K562 (cell line): Measurements from ENCODE around the gene RETREG1. TPM values are rescaled to one million over a fixed set of nuclear protein-coding genes. Genes with fewer than 3 reads are reported as not detected.

Source experiments
- ATAC-seq: fragments of 200-7000 bp; cut with Tn5 transposase; 3 replicates; pipeline ENCODE4 v1.9.1; 2020; ENCODE audit warnings: moderate library complexity
- BruUV-seq: library from RNA; stranded (reverse); fragments of 400-500 nt; replicated peaks from 2 replicates; lab custom pipeline; 2021; lab: Mats Ljungman, UMichigan
- CTCF ChIA-PET: fragments of 300-600 bp; formaldehyde crosslinking; extraction: SDS; loops from one replicate; lab custom pipeline; 2021; ENCODE audit warnings: low intra/inter-chr PET ratio; lab: Yijun Ruan, JAX
- POLR2A ChIA-PET: fragments of 300-600, 350-650 bp; sonication (Branson Sonifier 250); formaldehyde crosslinking; extraction: SDS; loops from one replicate; lab custom pipeline; 2021; ENCODE audit warnings: antibody characterized with exemption, inconsistent platforms; lab: Yijun Ruan, JAX
- DNase-seq, 4 experiments: peaks; one replicate each; pipeline versions ENCODE4 v3.0.0 to v3.0.0-alpha.2; 2011 to 2018; ENCODE audit warnings: low spot score in 3 of 4, mixed read lengths in 3 of 4; ENCODE audit errors: extremely low read depth in 1 of 4
- FAIRE-seq: peaks from 2 replicates; lab custom pipeline; 2011; peaks lifted over from hg19 to GRCh38; lab: Jason Lieb, UNC
- H2AFZ ChIP-seq: 2 replicates; pipeline ENCODE4 v1.6.0; 2011; ENCODE audit warnings: low read depth, low read length, control low read depth, inconsistent platforms
- H3K27ac ChIP-seq: fragments of 200-600 bp; 3 replicates; pipeline ENCODE4 v1.8.0; 2011; ENCODE audit warnings: low read depth, mild to moderate bottlenecking, control low read depth, inconsistent platforms, low read length, moderate library complexity, mixed read lengths; ENCODE audit errors: extremely low read depth
- H3K27me3 ChIP-seq, 2 experiments: fragments of 300-600 bp in 1 of 2; 2 replicates in 1 of 2; 3 replicates in 1 of 2; pipeline versions ENCODE4 v1.6.0 to v1.8.0; 2011; ENCODE audit warnings: inconsistent platforms in 2 of 2, low read length in 2 of 2, mild to moderate bottlenecking in 1 of 2, mixed read lengths in 1 of 2, moderate library complexity in 1 of 2; ENCODE audit not compliant: control insufficient read depth in 2 of 2, insufficient read depth in 2 of 2
- H3K36me3 ChIP-seq: fragments of 300-600 bp; 3 replicates; pipeline ENCODE4 v1.8.0; 2011; ENCODE audit warnings: mild to moderate bottlenecking, low read length, inconsistent platforms; ENCODE audit not compliant: control insufficient read depth, insufficient read depth
- H3K4me1 ChIP-seq, 2 experiments: fragments of 200-600 bp in 1 of 2; replicated peaks in 1 of 2; 2 replicates in 1 of 2; 3 replicates in 1 of 2; pipeline versions ENCODE4 v1.5.1 to v1.8.0; 2011; ENCODE audit warnings: inconsistent platforms in 2 of 2, low read length in 2 of 2, mild to moderate bottlenecking in 1 of 2, mixed read lengths in 1 of 2, moderate library complexity in 1 of 2; ENCODE audit not compliant: control insufficient read depth in 2 of 2, insufficient read depth in 2 of 2
- H3K4me2 ChIP-seq: 2 replicates; pipeline ENCODE4 v1.6.1; 2011; ENCODE audit warnings: low read length, control low read depth, inconsistent platforms, mixed read lengths; ENCODE audit not compliant: insufficient read depth
- H3K4me3 ChIP-seq: fragments of 200-600 bp; sonication (generic), shearing (Covaris generic); 2 replicates; pipeline ENCODE4 v1.5.1; 2016; ENCODE audit warnings: control low read depth, inconsistent platforms
- H3K79me2 ChIP-seq: fragments of 200-600 bp; 3 replicates; pipeline ENCODE4 v1.8.0; 2011; ENCODE audit warnings: low read length, inconsistent platforms; ENCODE audit not compliant: control insufficient read depth, insufficient read depth
- H3K9ac ChIP-seq, 2 experiments: 2 replicates each; pipeline versions ENCODE4 v1.6.0 to v1.6.1; 2011; ENCODE audit warnings: low read depth in 2 of 2, low read length in 2 of 2, control low read depth in 1 of 2, inconsistent platforms in 1 of 2, mild to moderate bottlenecking in 1 of 2, mixed read lengths in 1 of 2; ENCODE audit not compliant: insufficient read depth in 1 of 2
- H3K9me1 ChIP-seq: one replicate; pipeline ENCODE4 v1.6.0; 2011; ENCODE audit warnings: inconsistent platforms, mild to moderate bottlenecking, low read length, moderate library complexity; ENCODE audit not compliant: control insufficient read depth, insufficient read depth
- H3K9me3 ChIP-seq: replicated peaks from 2 replicates; pipeline ENCODE4 v1.5.1; 2011; ENCODE audit warnings: low read depth, low read length, inconsistent platforms; ENCODE audit not compliant: control insufficient read depth, insufficient read depth
- H4K20me1 ChIP-seq: replicated peaks from 2 replicates; pipeline ENCODE4 v1.6.1; 2011; ENCODE audit warnings: low read length, inconsistent platforms, mixed read lengths; ENCODE audit not compliant: control insufficient read depth, insufficient read depth
- CREB1 ChIP-seq, 2 experiments: sonication (generic) in 1 of 2; formaldehyde crosslinking in 1 of 2; IDR thresholded peaks; 2 replicates each; pipeline versions ENCODE4 v1.6.1 to v1.8.0; 2012 to 2022; ENCODE audit warnings: inconsistent platforms in 1 of 2, mild to moderate bottlenecking in 1 of 2, missing genetic modification reagents in 1 of 2, moderate library complexity in 1 of 2
- SMARCB1 ChIP-seq: IDR thresholded peaks from 2 replicates; pipeline ENCODE4 v1.6.1; 2011; ENCODE audit warnings: improper control_type of control experiment, low read depth; ENCODE audit not compliant: insufficient read length
- U2AF1 ChIP-seq: fragments of 200-400 bp; formaldehyde crosslinking; optimal IDR thresholded peaks from 2 replicates; pipeline ENCODE3; 2017; ENCODE audit warnings: mild to moderate bottlenecking, low read depth, low read length, moderate library complexity
- ZNF318 ChIP-seq, 2 experiments: fragments of 450-650 bp; IDR thresholded peaks; 2 replicates each; pipeline ENCODE4 v1.6.1; 2016; ENCODE audit warnings: mild to moderate bottlenecking in 2 of 2, borderline replicate concordance in 1 of 2, low read depth in 1 of 2, moderate library complexity in 1 of 2
- ZNF740 ChIP-seq, 3 experiments: fragments of 200-800 bp in 1 of 3; sonication (Bioruptor generic) in 1 of 3; sonication (generic) in 1 of 3; formaldehyde crosslinking in 1 of 3; IDR thresholded peaks; 2 replicates each; pipeline versions ENCODE4 v1.6.1 to v1.8.0; 2016 to 2022; ENCODE audit warnings: mild to moderate bottlenecking in 2 of 3, missing compliant biosample characterization in 2 of 3, missing genetic modification characterization in 2 of 3, missing genetic modification reagents in 1 of 3
- WGBS: fragments of 100-300 bp; shearing (Covaris generic); methylation state at CpG from one replicate; pipeline ENCODE4 v1.1.6; 2016; ENCODE audit warnings: low coverage, mixed read lengths; ENCODE audit not compliant: insufficient coverage; ENCODE audit errors: missing lambda C conversion rate; 5-methylcytosine and 5-hydroxymethylcytosine counted together
- in situ Hi-C: fragments of 300-500 bp; cut with MboI; formaldehyde crosslinking; loops from 4 replicates; pipeline ENCODE4 v1.15.0; 2018; ENCODE audit warnings: inconsistent platforms, mixed read lengths
- intact Hi-C: fragments of 100-400 bp; cut with micrococcal nuclease; formaldehyde crosslinking; loops from 2 replicates; pipeline ENCODE4 v1.14.2; 2022
- polyA plus RNA-seq, 8 experiments: library from polyadenylated mRNA; depleted of rRNA in 4 of 8; stranded (reverse) in 5 of 8; unstranded in 3 of 8; fragments of >200 nt; fragmentation: Nextera tagmentation in 2 of 8; fragmentation: Illumina TruSeq in 1 of 8; extraction: Ambion mirVana in 2 of 8; extraction: Trizol in 1 of 8; gene quantifications; 2 replicates each; pipeline versions ENCODE4 v1.2.1 to v1.2.3, GENCODE V29; 2011 to 2014; ENCODE audit warnings: inconsistent platforms in 1 of 8, missing spikeins in 1 of 8
- total RNA-seq, 7 experiments: library from RNA; depleted of rRNA in 6 of 7; stranded (reverse); fragments of >200 nt in 6 of 7; fragmentation: Illumina TruSeq in 2 of 7; extraction: Trizol in 2 of 7; gene quantifications; 2 replicates each; pipeline versions ENCODE4 v1.2.1 to v1.2.3, GENCODE V29; 2011 to 2021; ENCODE audit warnings: low replicate concordance in 1 of 7

The RETREG1 gene
- total and polyA plus RNA-seq, 9 of the 15 experiments (the other 6 are each of a cell fraction or from before 2014, with no cell fraction given): 0.01 to 0.20 (median 0.08) TPM; not detected in 5

GRCh38 chr5:16554110-16554509 is 62.7 kb downstream of the RETREG1 start:
- no peaks in the 10 kb centered on the region for H3K4me1 ChIP-seq
- ATAC-seq (no peak), DNase-seq (no peak), FAIRE-seq (no peak)
- no peak overlapping the region for H2AFZ ChIP-seq
- H3K79me2 ChIP-seq: no peaks in the 10 kb centered on the region
- intact Hi-C loops (no loop called here), in situ Hi-C loops (no loop called here)
- CTCF ChIA-PET: no interaction called here
- BruUV-seq: no TSS peak
- WGBS: 12% methylated on average over 8 of the region's 8 CpGs
- H3K9ac ChIP-seq: no peak overlapping the region
- no peaks in the 10 kb centered on the region for H3K9me3 ChIP-seq
- H3K36me3 ChIP-seq: no peaks in the 10 kb centered on the region
- no peak overlapping the region for H3K4me3 ChIP-seq
- H3K4me2 ChIP-seq: no peak overlapping the region
- TF ChIP-seq U2AF1: no peak
- TF ChIP-seq CREB1 (IDR thresholded peaks at IDR 0.05): no peak
- TF ChIP-seq CREB1 (CRISPR knock-in tag; IDR thresholded peaks at IDR 0.05): no peak
- TF ChIP-seq ZNF740 (CRISPR knock-in tag; IDR thresholded peaks at IDR 0.05): no peak
- no peak for TF ChIP-seq ZNF740 (tag; IDR thresholded peaks at IDR 0.05)
- no peak for TF ChIP-seq ZNF318 (IDR thresholded peaks at IDR 0.05; ENCODE audit: borderline replicate concordance in 1 of 2, low read depth in 1 of 2)
- no peak for TF ChIP-seq SMARCB1
- POLR2A ChIA-PET: no interaction called here
- H3K9me1 ChIP-seq: no peaks in the 10 kb centered on the region
- no peak overlapping the region for H3K27ac ChIP-seq
- H3K27me3 ChIP-seq: no peaks in the 10 kb centered on the region
- no peaks in the 10 kb centered on the region for H4K20me1 ChIP-seq
